Activated naive CD8-positive, alpha-beta T cell treated with anti-CD3 and anti-CD28 coated beads, Interleukin-2, amount 10 ng/mL, durations not matched to agents 7 days and 5 days (primary cell): ENCODE data around the gene BRSK2. TPM values are rescaled to one million over a fixed set of nuclear protein-coding genes. Genes with fewer than 3 reads are reported as not detected.
"Not testable (repeated sequence)": the region's sequence is repeated elsewhere in the genome, so short reads cannot be mapped to it uniquely, and the experiment has no call there.

Source experiments
- ATAC-seq: fragments of 150-1000 bp; cut with Tn5 transposase; one replicate; pipeline ENCODE4 v1.10.0; 2021; ENCODE audit warnings: low read depth, moderate library complexity
- POLR2A ChIA-PET: fragments of 350-600 bp; sonication (Branson Sonifier 250); formaldehyde crosslinking; loops from one replicate; lab custom pipeline; 2021; ENCODE audit warnings: antibody characterized with exemption; lab: Charles Lee
- DNase-seq: peaks from one replicate; pipeline ENCODE4 v3.0.0; 2021
- H3K27ac Mint-ChIP-seq: one replicate; pipeline ENCODE4 v1.8.0; 2022; ENCODE audit warnings: mild to moderate bottlenecking, mixed read lengths
- H3K27me3 Mint-ChIP-seq: one replicate; pipeline ENCODE4 v1.8.0; 2022; ENCODE audit warnings: mild to moderate bottlenecking, moderate library complexity, mixed read lengths
- H3K36me3 Mint-ChIP-seq: one replicate; pipeline ENCODE4 v1.8.0; 2021; ENCODE audit warnings: mild to moderate bottlenecking, mixed read lengths
- H3K4me1 Mint-ChIP-seq: one replicate; pipeline ENCODE4 v1.8.0; 2021; ENCODE audit warnings: mixed read lengths
- H3K4me3 Mint-ChIP-seq: one replicate; pipeline ENCODE4 v1.8.0; 2022; ENCODE audit warnings: mild to moderate bottlenecking, moderate library complexity, mixed read lengths
- H3K9me3 Mint-ChIP-seq: one replicate; pipeline ENCODE4 v1.8.0; 2021; ENCODE audit warnings: mixed read lengths
- total RNA-seq, 2 experiments: library from RNA; stranded (reverse); gene quantifications; one replicate each; pipeline ENCODE4 v1.2.3, GENCODE V29; 2021

Gene BRSK2
- total RNA-seq, 2 experiments from 2014 or later: 0.36 to 0.37 TPM

DNA sequence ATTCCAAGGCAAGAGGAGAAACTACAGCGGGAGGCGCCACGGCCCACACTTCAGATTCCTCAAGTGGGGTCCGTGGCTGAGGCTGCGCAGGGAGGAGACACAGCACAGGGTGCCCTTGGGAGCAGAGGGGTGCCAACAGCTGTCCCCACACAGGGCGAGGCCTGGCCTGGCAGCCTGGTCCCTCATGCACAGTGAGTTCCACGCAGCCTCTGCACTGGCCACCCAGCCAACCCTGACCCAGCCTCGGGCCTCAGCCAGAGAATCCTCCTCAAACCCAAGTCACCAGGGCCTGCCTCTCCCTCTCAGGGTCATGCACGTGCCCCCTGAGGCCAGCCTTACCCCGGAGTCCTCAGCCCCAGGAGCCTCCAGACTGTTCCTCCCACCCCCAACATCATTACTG lies 119.3 kb downstream of the BRSK2 start:
- no peak overlapping the region for H3K4me3 Mint-ChIP-seq
- peaks cover 9% of the 10 kb centered on the region for H3K4me1 Mint-ChIP-seq
- ATAC-seq (no peak), DNase-seq (no peak)
- H3K36me3 Mint-ChIP-seq: peaks cover 1% of the 10 kb centered on the region
- POLR2A ChIA-PET: no interaction called here
- no peaks in the 10 kb centered on the region for H3K9me3 Mint-ChIP-seq
- H3K27me3 Mint-ChIP-seq: no peaks in the 10 kb centered on the region
- no peak overlapping the region for H3K27ac Mint-ChIP-seq

DNA sequence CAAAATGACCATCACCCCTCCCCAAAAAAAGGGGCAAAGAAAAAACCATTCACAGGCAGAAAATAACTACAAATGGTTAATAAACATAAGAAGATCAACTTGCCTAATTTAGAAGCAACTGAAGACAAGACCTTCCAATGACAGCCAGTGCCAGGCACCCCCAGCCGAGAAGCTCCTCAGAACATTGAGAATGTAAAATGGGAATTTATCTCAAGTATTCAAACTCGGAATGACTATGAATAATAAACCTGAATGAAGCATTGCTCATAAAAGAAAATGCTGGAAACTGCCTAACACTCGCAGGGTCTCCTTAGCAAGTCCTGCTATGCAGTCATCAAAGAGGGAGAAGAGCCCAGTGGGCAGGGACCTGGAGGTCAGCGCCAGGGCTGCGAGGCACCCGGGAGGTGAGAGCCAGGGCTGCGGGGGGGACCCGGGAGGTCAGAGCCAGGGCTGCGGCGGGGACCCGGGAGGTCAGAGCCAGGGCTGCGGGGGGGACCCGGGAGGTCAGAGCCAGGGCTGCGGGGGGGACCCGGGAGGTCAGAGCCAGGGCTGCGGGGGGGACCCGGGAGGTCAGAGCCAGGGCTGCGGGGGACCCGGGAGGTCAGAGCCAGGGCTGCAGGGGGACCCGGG lies 120.0 kb downstream of the BRSK2 start:
- Mint-ChIP-seq H3K4me1 (peaks cover 9% of the 10 kb centered on the region), H3K4me3 (no peak overlapping the region), H3K9me3 (no peaks in the 10 kb centered on the region), H3K27ac (no peak overlapping the region), H3K27me3 (no peaks in the 10 kb centered on the region), H3K36me3 (peaks cover 1% of the 10 kb centered on the region)
- ATAC-seq: no peak
- DNase-seq: no peak
- POLR2A ChIA-PET: no interaction called here

DNA sequence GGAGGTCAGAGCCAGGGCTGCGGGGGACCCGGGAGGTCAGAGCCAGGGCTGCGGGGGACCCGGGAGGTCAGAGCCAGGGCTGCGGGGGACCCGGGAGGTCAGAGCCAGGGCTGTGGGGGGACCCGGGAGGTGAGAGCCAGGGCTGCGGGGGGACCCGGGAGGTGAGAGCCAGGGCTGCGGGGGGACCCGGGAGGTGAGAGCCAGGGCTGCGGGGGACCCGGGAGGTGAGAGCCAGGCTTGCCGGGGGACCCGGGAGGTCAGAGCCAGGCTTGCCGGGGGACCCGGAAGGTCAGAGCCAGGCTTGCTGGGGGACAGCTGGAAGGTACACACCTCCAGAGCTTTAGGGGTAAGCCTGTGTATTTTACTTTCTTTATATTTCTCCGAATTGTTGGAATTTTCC lies 120.6 kb downstream of the BRSK2 start:
- H3K36me3 Mint-ChIP-seq, H3K27ac Mint-ChIP-seq, H3K9me3 Mint-ChIP-seq, POLR2A ChIA-PET, H3K4me3 Mint-ChIP-seq, H3K4me1 Mint-ChIP-seq, H3K27me3 Mint-ChIP-seq, DNase-seq, ATAC-seq: not testable (repeated sequence)

DNA sequence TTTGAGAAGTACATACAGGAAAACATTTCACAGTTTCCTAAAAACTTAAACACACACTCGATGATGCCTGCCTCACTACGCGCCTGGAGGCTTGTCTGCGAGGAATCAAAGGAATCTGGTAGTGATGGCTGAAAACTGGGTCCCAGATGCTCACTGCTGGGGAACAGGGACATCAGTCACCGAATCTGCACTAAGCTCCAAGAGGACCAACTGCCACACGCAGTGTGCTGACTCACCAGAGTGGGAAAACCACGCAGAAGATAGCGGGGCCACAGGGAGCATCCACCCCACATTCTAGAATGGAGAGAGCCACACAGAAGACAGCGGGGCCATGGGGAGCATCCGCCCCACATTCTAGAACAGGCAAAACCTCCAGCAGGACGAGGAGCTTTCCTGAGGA lies 121.2 kb downstream of the BRSK2 start:
- H3K27ac Mint-ChIP-seq: no peak overlapping the region
- DNase-seq (no peak), ATAC-seq (no peak)
- peaks cover 9% of the 10 kb centered on the region for H3K4me1 Mint-ChIP-seq
- no peaks in the 10 kb centered on the region for H3K27me3 Mint-ChIP-seq
- no peak overlapping the region for H3K4me3 Mint-ChIP-seq
- H3K9me3 Mint-ChIP-seq: no peaks in the 10 kb centered on the region
- peaks cover 1% of the 10 kb centered on the region for H3K36me3 Mint-ChIP-seq
- POLR2A ChIA-PET: no interaction called here

DNA sequence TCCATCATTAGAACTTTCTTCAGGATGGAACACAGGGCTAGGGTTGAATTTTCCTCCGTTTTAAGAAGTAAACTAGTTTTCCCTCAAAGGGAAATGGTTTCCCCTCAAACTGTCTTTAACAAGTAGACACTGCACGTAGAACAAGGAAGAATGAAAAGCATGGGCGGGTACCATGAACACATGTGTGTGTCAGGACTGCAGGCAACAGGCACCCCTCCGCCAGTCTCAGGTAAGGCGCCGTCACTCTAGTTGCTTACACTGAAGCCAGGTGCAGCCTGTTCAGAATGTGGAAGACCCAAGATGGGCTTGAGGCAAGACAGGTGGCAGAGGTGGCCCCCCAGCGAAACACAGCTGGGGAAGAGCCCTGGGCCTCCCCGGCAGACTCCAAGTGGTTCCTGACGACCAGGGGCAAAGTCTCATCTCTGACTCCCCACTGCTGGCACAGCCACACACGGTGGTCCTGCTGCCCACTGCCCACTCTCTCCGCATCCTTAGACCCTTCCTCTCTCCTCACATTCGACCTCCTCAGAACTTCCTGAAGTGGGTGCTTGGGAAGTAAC lies 122.3 kb downstream of the BRSK2 start:
- no peaks in the 10 kb centered on the region for H3K27me3 Mint-ChIP-seq
- H3K36me3 Mint-ChIP-seq: peaks cover 1% of the 10 kb centered on the region
- ATAC-seq (no peak), DNase-seq (no peak)
- no peak overlapping the region for H3K4me3 Mint-ChIP-seq
- peaks cover 10% of the 10 kb centered on the region for H3K4me1 Mint-ChIP-seq
- no peak overlapping the region for H3K27ac Mint-ChIP-seq
- no peaks in the 10 kb centered on the region for H3K9me3 Mint-ChIP-seq
- POLR2A ChIA-PET: no interaction called here

Other genes with a start within 250 kb of the BRSK2 start
- gene MUC5AC, start 232.0 kb upstream of the BRSK2 start, total RNA-seq: not detected
- gene MUC5B, start 166.9 kb upstream of the BRSK2 start, total RNA-seq: not detected
- gene TOLLIP, start 80.3 kb upstream of the BRSK2 start, total RNA-seq: 10 to 100 TPM; 36.7 to 37.5 TPM
- 10 to 100 TPM; 43.2 to 47.2 TPM for gene MOB2, start 96.8 kb downstream of the BRSK2 start, total RNA-seq
- 1 to 10 TPM; 3.4 to 3.7 TPM for gene DUSP8, start 182.3 kb downstream of the BRSK2 start, total RNA-seq
- not detected for gene KRTAP5-1, start 195.3 kb downstream of the BRSK2 start, total RNA-seq
- gene KRTAP5-2, start 208.4 kb downstream of the BRSK2 start, total RNA-seq: not detected
- gene KRTAP5-3, start 218.5 kb downstream of the BRSK2 start, total RNA-seq: not detected
- gene KRTAP5-4, start 232.2 kb downstream of the BRSK2 start, total RNA-seq: not detected
- gene KRTAP5-5, start 239.8 kb downstream of the BRSK2 start, total RNA-seq: not detected